K562 (cell line): ENCODE results near the gene MRPL3. TPM values are rescaled to one million over a fixed set of nuclear protein-coding genes. Genes with fewer than 3 reads are reported as not detected.

Source experiments
- ATAC-seq: fragments of 200-7000 bp; cut with Tn5 transposase; 3 replicates; pipeline ENCODE4 v1.9.1; 2020; ENCODE audit warnings: moderate library complexity
- BruUV-seq: library from RNA; stranded (reverse); fragments of 400-500 nt; replicated peaks from 2 replicates; lab custom pipeline; 2021; lab: Mats Ljungman, UMichigan
- CTCF ChIA-PET: fragments of 300-600 bp; formaldehyde crosslinking; extraction: SDS; loops from one replicate; lab custom pipeline; 2021; ENCODE audit warnings: low intra/inter-chr PET ratio; lab: Yijun Ruan, JAX
- POLR2A ChIA-PET: fragments of 300-600, 350-650 bp; sonication (Branson Sonifier 250); formaldehyde crosslinking; extraction: SDS; loops from one replicate; lab custom pipeline; 2021; ENCODE audit warnings: antibody characterized with exemption, inconsistent platforms; lab: Yijun Ruan, JAX
- DNase-seq, 4 experiments: peaks; one replicate each; pipeline versions ENCODE4 v3.0.0 to v3.0.0-alpha.2; 2011 to 2018; ENCODE audit warnings: low spot score in 3 of 4, mixed read lengths in 3 of 4; ENCODE audit errors: extremely low read depth in 1 of 4
- FAIRE-seq: peaks from 2 replicates; lab custom pipeline; 2011; peaks lifted over from hg19 to GRCh38; lab: Jason Lieb, UNC
- H2AFZ ChIP-seq: 2 replicates; pipeline ENCODE4 v1.6.0; 2011; ENCODE audit warnings: low read depth, low read length, control low read depth, inconsistent platforms
- H3K27ac ChIP-seq: fragments of 200-600 bp; 3 replicates; pipeline ENCODE4 v1.8.0; 2011; ENCODE audit warnings: low read depth, mild to moderate bottlenecking, control low read depth, inconsistent platforms, low read length, moderate library complexity, mixed read lengths; ENCODE audit errors: extremely low read depth
- H3K27me3 ChIP-seq, 2 experiments: fragments of 300-600 bp in 1 of 2; 2 replicates in 1 of 2; 3 replicates in 1 of 2; pipeline versions ENCODE4 v1.6.0 to v1.8.0; 2011; ENCODE audit warnings: inconsistent platforms in 2 of 2, low read length in 2 of 2, mild to moderate bottlenecking in 1 of 2, mixed read lengths in 1 of 2, moderate library complexity in 1 of 2; ENCODE audit not compliant: control insufficient read depth in 2 of 2, insufficient read depth in 2 of 2
- H3K36me3 ChIP-seq: fragments of 300-600 bp; 3 replicates; pipeline ENCODE4 v1.8.0; 2011; ENCODE audit warnings: mild to moderate bottlenecking, low read length, inconsistent platforms; ENCODE audit not compliant: control insufficient read depth, insufficient read depth
- H3K4me1 ChIP-seq, 2 experiments: fragments of 200-600 bp in 1 of 2; replicated peaks in 1 of 2; 2 replicates in 1 of 2; 3 replicates in 1 of 2; pipeline versions ENCODE4 v1.5.1 to v1.8.0; 2011; ENCODE audit warnings: inconsistent platforms in 2 of 2, low read length in 2 of 2, mild to moderate bottlenecking in 1 of 2, mixed read lengths in 1 of 2, moderate library complexity in 1 of 2; ENCODE audit not compliant: control insufficient read depth in 2 of 2, insufficient read depth in 2 of 2
- H3K4me2 ChIP-seq: 2 replicates; pipeline ENCODE4 v1.6.1; 2011; ENCODE audit warnings: low read length, control low read depth, inconsistent platforms, mixed read lengths; ENCODE audit not compliant: insufficient read depth
- H3K4me3 ChIP-seq: fragments of 200-600 bp; sonication (generic), shearing (Covaris generic); 2 replicates; pipeline ENCODE4 v1.5.1; 2016; ENCODE audit warnings: control low read depth, inconsistent platforms
- H3K79me2 ChIP-seq: fragments of 200-600 bp; 3 replicates; pipeline ENCODE4 v1.8.0; 2011; ENCODE audit warnings: low read length, inconsistent platforms; ENCODE audit not compliant: control insufficient read depth, insufficient read depth
- H3K9ac ChIP-seq, 2 experiments: 2 replicates each; pipeline versions ENCODE4 v1.6.0 to v1.6.1; 2011; ENCODE audit warnings: low read depth in 2 of 2, low read length in 2 of 2, control low read depth in 1 of 2, inconsistent platforms in 1 of 2, mild to moderate bottlenecking in 1 of 2, mixed read lengths in 1 of 2; ENCODE audit not compliant: insufficient read depth in 1 of 2
- H3K9me1 ChIP-seq: one replicate; pipeline ENCODE4 v1.6.0; 2011; ENCODE audit warnings: inconsistent platforms, mild to moderate bottlenecking, low read length, moderate library complexity; ENCODE audit not compliant: control insufficient read depth, insufficient read depth
- H3K9me3 ChIP-seq: replicated peaks from 2 replicates; pipeline ENCODE4 v1.5.1; 2011; ENCODE audit warnings: low read depth, low read length, inconsistent platforms; ENCODE audit not compliant: control insufficient read depth, insufficient read depth
- H4K20me1 ChIP-seq: replicated peaks from 2 replicates; pipeline ENCODE4 v1.6.1; 2011; ENCODE audit warnings: low read length, inconsistent platforms, mixed read lengths; ENCODE audit not compliant: control insufficient read depth, insufficient read depth
- CEBPG ChIP-seq, 3 experiments: fragments of 200-800 bp in 1 of 3; sonication (Bioruptor generic) in 1 of 3; sonication (generic) in 1 of 3; formaldehyde crosslinking in 1 of 3; IDR thresholded peaks in 2 of 3; conservative IDR thresholded peaks in 1 of 3; 2 replicates each; pipeline versions ENCODE4 v1.6.1 to v1.8.0; 2016 to 2022; ENCODE audit warnings: missing compliant biosample characterization in 2 of 3, missing genetic modification characterization in 2 of 3, mild to moderate bottlenecking in 1 of 3, missing genetic modification reagents in 1 of 3
- CREM ChIP-seq: IDR thresholded peaks from 2 replicates; pipeline ENCODE4 v1.6.1; 2014; ENCODE audit warnings: antibody characterized with exemption, low read depth
- HCFC1 ChIP-seq: IDR thresholded peaks from 2 replicates; pipeline ENCODE4 v1.6.1; 2012; ENCODE audit warnings: low read depth, low read length, improper control_type of control experiment
- MTF1 ChIP-seq: fragments of 250-450 bp; sonication (Bioruptor Pico); IDR thresholded peaks from 2 replicates; pipeline ENCODE4 v1.9.0; 2021; ENCODE audit warnings: moderate library complexity, mild to moderate bottlenecking, inconsistent platforms, borderline replicate concordance
- SRF ChIP-seq, 2 experiments: fragments of 250-450, 450-650 bp in 1 of 2; sonication (Bioruptor Pico) in 1 of 2; sonication (generic) in 1 of 2; formaldehyde crosslinking; IDR thresholded peaks; 2 replicates each; pipeline versions ENCODE4 v1.5.0 to v1.5.1; 2020 to 2022; ENCODE audit warnings: mild to moderate bottlenecking in 1 of 2, missing genetic modification reagents in 1 of 2
- SRSF1 ChIP-seq: fragments of 200-400 bp; formaldehyde crosslinking; IDR thresholded peaks from 2 replicates; pipeline ENCODE4 v1.6.1; 2017; ENCODE audit warnings: mild to moderate bottlenecking, low read depth, low read length, moderate library complexity
- ZNF121 ChIP-seq: sonication (generic); formaldehyde crosslinking; conservative IDR thresholded peaks from 2 replicates; pipeline ENCODE4 v1.8.0; 2022; ENCODE audit warnings: missing genetic modification reagents
- ZNF124 ChIP-seq: sonication (generic); formaldehyde crosslinking; IDR thresholded peaks from 2 replicates; pipeline ENCODE4 v1.8.1; 2022; ENCODE audit warnings: missing genetic modification reagents
- ZNF24 ChIP-seq: fragments of 450-650 bp; IDR thresholded peaks from 2 replicates; pipeline ENCODE4 v1.6.1; 2016
- in situ Hi-C: fragments of 300-500 bp; cut with MboI; formaldehyde crosslinking; loops from 4 replicates; pipeline ENCODE4 v1.15.0; 2018; ENCODE audit warnings: inconsistent platforms, mixed read lengths
- intact Hi-C: fragments of 100-400 bp; cut with micrococcal nuclease; formaldehyde crosslinking; loops from 2 replicates; pipeline ENCODE4 v1.14.2; 2022
- polyA plus RNA-seq, 8 experiments: library from polyadenylated mRNA; depleted of rRNA in 4 of 8; stranded (reverse) in 5 of 8; unstranded in 3 of 8; fragments of >200 nt; fragmentation: Nextera tagmentation in 2 of 8; fragmentation: Illumina TruSeq in 1 of 8; extraction: Ambion mirVana in 2 of 8; extraction: Trizol in 1 of 8; gene quantifications; 2 replicates each; pipeline versions ENCODE4 v1.2.1 to v1.2.3, GENCODE V29; 2011 to 2014; ENCODE audit warnings: inconsistent platforms in 1 of 8, missing spikeins in 1 of 8
- total RNA-seq, 7 experiments: library from RNA; depleted of rRNA in 6 of 7; stranded (reverse); fragments of >200 nt in 6 of 7; fragmentation: Illumina TruSeq in 2 of 7; extraction: Trizol in 2 of 7; gene quantifications; 2 replicates each; pipeline versions ENCODE4 v1.2.1 to v1.2.3, GENCODE V29; 2011 to 2021; ENCODE audit warnings: low replicate concordance in 1 of 7
- TF ChIP-seq, protein P1 (sequence below): sonication (generic); formaldehyde crosslinking; IDR thresholded peaks from 2 replicates; pipeline ENCODE4 v1.9.0; 2022; ENCODE audit warnings: mild to moderate bottlenecking, missing genetic modification reagents

The MRPL3 gene
- total and polyA plus RNA-seq, 9 of the 15 experiments (the other 6 are each of a cell fraction or from before 2014, with no cell fraction given) = 81.7 to 340 (median 190) TPM

DNA sequence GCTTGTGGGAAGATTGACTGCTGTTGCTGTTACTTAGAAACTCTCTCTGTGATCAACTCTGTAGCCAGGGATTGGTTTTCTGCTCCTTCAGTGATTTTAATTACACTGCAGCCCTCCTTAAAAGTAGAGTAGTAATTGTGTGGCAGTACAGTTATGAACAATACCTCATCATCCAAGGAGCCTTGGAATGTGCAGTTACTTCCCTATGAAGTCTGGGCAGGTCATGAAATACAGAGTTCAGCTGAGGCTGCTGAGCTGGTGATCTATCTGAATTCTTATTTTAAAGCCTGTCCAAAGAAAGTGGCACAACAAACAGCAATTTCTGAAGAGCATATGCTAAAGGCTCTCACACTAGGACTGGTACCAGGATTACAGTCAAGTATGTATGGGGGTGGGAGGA, 37.4 kb upstream of the MRPL3 start:
- Histone ChIP-seq H3K4me2 (no peak overlapping the region), H3K9ac (no peak overlapping the region), H4K20me1 (no peaks in the 10 kb centered on the region), H3K79me2 (no peaks in the 10 kb centered on the region), H3K27me3 (no peaks in the 10 kb centered on the region; a peak in 1 of 5 replicates), H3K4me1 (no peaks in the 10 kb centered on the region), H3K36me3 (no peaks in the 10 kb centered on the region), H3K9me3 (no peaks in the 10 kb centered on the region)
- FAIRE-seq (no peak), ATAC-seq (no peak)
- CTCF ChIA-PET = no interaction called here
- intact Hi-C loops = loop anchor here (10.0 kb wide), 1 partner anchor 495 kb away; the partner anchor contains the start of gene CPNE4
- TF ChIP-seq ZNF24 (no peak), HCFC1 (no peak), CEBPG (CRISPR knock-in tag; IDR thresholded peaks at IDR 0.05) (no peak), CEBPG (tag; conservative IDR thresholded peaks at IDR 0.05 in 1 of 2, IDR thresholded peaks at IDR 0.05 in 1 of 2) (no peak), ZNF121 (CRISPR knock-in tag) (no peak), ZNF124 (CRISPR knock-in tag) (no peak), MTF1 (no peak), SRF (CRISPR knock-in tag; IDR thresholded peaks at IDR 0.05) (no peak), SRSF1 (no peak), CREM (no peak)
- TF ChIP-seq, protein P1, sequence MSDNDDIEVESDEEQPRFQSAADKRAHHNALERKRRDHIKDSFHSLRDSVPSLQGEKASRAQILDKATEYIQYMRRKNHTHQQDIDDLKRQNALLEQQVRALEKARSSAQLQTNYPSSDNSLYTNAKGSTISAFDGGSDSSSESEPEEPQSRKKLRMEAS = no peak
- TF ChIP-seq, all 486 proteins: peak for 0
- DNase-seq = no peak
- Histone ChIP-seq H3K27ac (no peak overlapping the region), H3K4me3 (no peak overlapping the region), H2AFZ (no peak overlapping the region), H3K9me1 (no peaks in the 10 kb centered on the region)
- BruUV-seq = no TSS peak
- in situ Hi-C loops = no loop called here
- POLR2A ChIA-PET = interaction anchor here (1.5 kb wide), 1 partner anchor 16 kb away, joined by 4 read pairs; no protein-coding TSS in a partner anchor
